ENCODE data around the gene PDIA4. TPM values are rescaled to one million over a fixed set of nuclear protein-coding genes. Genes with fewer than 3 reads are reported as not detected.
A peak's percentile ranks its signal among the peaks of the same experiment; 100 is the strongest.

PDIA4 gene
- total RNA-seq, 4 donors from 2014 or later = 34.6 to 169 (median 68.7) TPM

DNA sequence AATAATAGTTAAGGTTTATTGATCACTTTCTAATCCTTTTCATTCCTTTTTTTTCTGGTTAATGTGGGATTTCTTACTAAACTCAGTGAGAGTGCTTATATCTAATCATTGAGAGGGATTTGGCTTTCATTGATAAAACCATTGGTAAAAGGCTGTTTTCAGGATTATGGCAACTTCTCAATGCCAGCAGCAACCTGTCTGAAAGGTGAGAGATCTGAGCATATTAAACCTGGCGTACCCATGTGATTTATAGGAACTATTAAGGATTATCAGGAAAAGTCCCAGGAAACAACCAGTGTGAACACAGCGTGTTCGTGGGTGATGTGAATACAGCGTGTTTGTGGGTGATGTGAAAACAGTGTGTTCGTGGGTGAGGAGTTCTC, 65.9 kb downstream of the PDIA4 start:
- Histone ChIP-seq H3K36me3 (no peaks in the 10 kb centered on the region), H3K9me3 (no peaks in the 10 kb centered on the region), H3K4me3 (peak overlapping the region; percentile 32 to 54), H3K27ac (peak overlapping the region; percentile 74 to 76), H3K4me1 (no peaks in the 10 kb centered on the region), H3K27me3 (no peaks in the 10 kb centered on the region)
- TF ChIP-seq, protein P1, sequence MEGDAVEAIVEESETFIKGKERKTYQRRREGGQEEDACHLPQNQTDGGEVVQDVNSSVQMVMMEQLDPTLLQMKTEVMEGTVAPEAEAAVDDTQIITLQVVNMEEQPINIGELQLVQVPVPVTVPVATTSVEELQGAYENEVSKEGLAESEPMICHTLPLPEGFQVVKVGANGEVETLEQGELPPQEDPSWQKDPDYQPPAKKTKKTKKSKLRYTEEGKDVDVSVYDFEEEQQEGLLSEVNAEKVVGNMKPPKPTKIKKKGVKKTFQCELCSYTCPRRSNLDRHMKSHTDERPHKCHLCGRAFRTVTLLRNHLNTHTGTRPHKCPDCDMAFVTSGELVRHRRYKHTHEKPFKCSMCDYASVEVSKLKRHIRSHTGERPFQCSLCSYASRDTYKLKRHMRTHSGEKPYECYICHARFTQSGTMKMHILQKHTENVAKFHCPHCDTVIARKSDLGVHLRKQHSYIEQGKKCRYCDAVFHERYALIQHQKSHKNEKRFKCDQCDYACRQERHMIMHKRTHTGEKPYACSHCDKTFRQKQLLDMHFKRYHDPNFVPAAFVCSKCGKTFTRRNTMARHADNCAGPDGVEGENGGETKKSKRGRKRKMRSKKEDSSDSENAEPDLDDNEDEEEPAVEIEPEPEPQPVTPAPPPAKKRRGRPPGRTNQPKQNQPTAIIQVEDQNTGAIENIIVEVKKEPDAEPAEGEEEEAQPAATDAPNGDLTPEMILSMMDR (IDR thresholded peaks at IDR 0.05) = no peak
- TF ChIP-seq POLR2A (IDR thresholded peaks at IDR 0.05) = no peak
- no peak for DNase-seq
- intact Hi-C loops (cut with DNase I; ENCODE audit: low total_unique reads) = loop anchor here (10.0 kb wide), 2 partner anchors 78 to 458 kb away; partner anchors contain the start of gene EZH2

DNA sequence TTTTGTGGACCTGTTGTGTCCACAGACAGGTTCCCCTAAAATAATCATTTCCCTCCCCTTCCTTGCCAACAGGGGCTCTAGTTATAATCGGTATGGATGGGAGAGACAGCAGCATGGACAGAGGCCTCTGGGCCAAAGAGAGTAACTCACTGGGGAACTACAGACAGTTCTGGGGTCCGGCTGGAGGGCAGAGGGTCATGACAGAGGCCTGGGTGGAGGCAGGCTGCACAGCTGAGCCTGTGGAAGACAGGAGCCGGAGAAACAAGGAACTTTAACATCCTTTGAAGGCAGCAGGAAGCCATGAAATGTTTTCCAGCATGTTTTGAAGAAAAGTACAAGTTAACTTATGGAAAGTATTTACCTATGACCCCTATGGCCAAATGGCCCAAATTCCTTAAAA, 68.6 kb downstream of the PDIA4 start:
- Histone ChIP-seq H3K9me3 (no peaks in the 10 kb centered on the region), H3K4me1 (no peaks in the 10 kb centered on the region), H3K36me3 (no peaks in the 10 kb centered on the region), H3K27me3 (no peaks in the 10 kb centered on the region), H3K4me3 (no peak overlapping the region), H3K27ac (no peak overlapping the region)
- intact Hi-C loops (cut with DNase I; ENCODE audit: low total_unique reads) = loop anchor here (10.0 kb wide), 2 partner anchors 75 to 455 kb away; partner anchors contain the start of gene EZH2
- no peak for DNase-seq
- TF ChIP-seq, protein P1 (IDR thresholded peaks at IDR 0.05) = no peak
- TF ChIP-seq POLR2A (IDR thresholded peaks at IDR 0.05) = no peak

DNA sequence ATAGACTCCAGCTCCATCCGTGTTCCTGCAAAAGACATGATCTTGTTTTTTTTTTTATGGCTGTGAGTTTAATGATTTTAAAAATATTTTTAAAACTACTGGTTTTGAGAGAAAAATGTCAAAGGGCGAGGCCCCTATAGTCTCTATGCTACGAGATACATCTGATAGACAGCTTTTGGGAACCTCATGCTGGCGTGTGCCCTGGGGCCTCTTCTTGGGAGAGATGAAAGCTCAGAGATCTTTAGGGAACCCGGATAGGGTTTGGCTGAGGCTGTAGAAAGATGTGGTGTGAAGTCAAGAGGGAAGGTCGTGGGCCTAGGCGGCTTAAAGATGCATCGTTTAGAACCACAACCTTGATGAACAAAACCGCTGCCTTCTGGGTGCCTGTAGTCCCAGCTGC, 70.2 kb downstream of the PDIA4 start:
- Histone ChIP-seq H3K27me3 (no peaks in the 10 kb centered on the region), H3K27ac (no peak overlapping the region), H3K4me1 (no peaks in the 10 kb centered on the region), H3K4me3 (no peak overlapping the region), H3K36me3 (no peaks in the 10 kb centered on the region), H3K9me3 (no peaks in the 10 kb centered on the region)
- intact Hi-C loops (cut with DNase I; ENCODE audit: low total_unique reads) = no loop called here
- no peak for TF ChIP-seq POLR2A (IDR thresholded peaks at IDR 0.05)
- TF ChIP-seq, protein P1 (IDR thresholded peaks at IDR 0.05) = no peak
- DNase-seq = no peak

DNA sequence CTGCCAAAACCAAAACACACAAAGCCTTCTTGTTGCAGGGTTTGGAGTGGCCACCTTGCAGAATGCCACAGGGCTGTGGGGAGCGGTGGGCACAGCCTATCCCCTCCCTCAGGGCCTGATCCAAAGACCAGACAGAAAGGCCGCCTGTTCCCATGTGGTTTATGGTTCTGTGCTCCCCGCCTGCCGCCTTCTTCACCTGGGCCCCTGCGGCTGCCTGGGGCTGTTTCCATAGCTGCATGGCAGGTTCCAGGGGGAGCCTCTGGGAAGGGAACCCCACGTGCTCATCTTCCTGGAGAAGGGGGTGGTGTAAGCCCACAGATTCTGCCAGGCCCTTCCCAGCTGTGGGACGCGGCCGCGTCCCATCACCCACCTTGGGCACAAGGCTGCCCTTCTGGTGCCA, 73.5 kb downstream of the PDIA4 start:
- no peak for DNase-seq
- TF ChIP-seq, protein P1 (IDR thresholded peaks at IDR 0.05) = no peak
- TF ChIP-seq POLR2A (IDR thresholded peaks at IDR 0.05) = no peak
- intact Hi-C loops (cut with DNase I; ENCODE audit: low total_unique reads) = no loop called here

DNA sequence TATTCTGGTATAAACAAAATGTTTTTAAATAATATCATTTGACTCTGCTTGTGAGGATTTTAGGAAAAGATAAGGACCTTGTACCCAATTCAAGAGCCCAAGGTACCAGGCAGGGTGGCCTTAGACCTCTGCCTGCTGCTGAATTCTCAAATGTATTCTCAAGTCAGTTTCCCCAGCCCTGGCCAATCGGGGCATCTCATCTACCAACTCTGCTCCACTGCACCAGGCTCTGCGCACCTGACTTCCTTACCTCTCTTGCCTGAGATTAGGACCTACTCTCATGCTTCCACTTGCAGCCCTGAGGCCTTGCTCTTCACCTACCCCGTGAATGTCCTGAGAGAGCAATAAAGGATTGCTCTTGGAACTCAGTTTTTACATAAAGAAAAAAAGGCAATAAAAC, 74.6 kb downstream of the PDIA4 start:
- H3K4me1 ChIP-seq = no peaks in the 10 kb centered on the region
- H3K4me3 ChIP-seq = no peak overlapping the region
- no peak overlapping the region for H3K27ac ChIP-seq
- no peak for DNase-seq
- TF ChIP-seq, protein P1 (IDR thresholded peaks at IDR 0.05) = no peak
- no peak for TF ChIP-seq POLR2A (IDR thresholded peaks at IDR 0.05)
- intact Hi-C loops (cut with DNase I; ENCODE audit: low total_unique reads) = no loop called here
- no peaks in the 10 kb centered on the region for H3K9me3 ChIP-seq
- no peaks in the 10 kb centered on the region for H3K36me3 ChIP-seq
- no peaks in the 10 kb centered on the region for H3K27me3 ChIP-seq

More for the DNA sequence above, 73.5 kb downstream of the PDIA4 start:
- Histone ChIP-seq H3K36me3 (no peaks in the 10 kb centered on the region), H3K4me3 (no peak overlapping the region), H3K27ac (no peak overlapping the region), H3K27me3 (no peaks in the 10 kb centered on the region), H3K4me1 (no peaks in the 10 kb centered on the region), H3K9me3 (no peaks in the 10 kb centered on the region)

Small RNAs within 50 kb of the gene (small RNA-seq; reads per million reads assigned to genes)
- gene COX6B1P1 (not detected), gene RNU6-650P (not detected), gene RNY1 (345 reads per million, percentile 96 among the genes with 10 or more reads in this experiment), gene RNY3 (36.7 reads per million, percentile 92 among the genes with 10 or more reads in this experiment), gene RNY4 (389 reads per million, percentile 97 among the genes with 10 or more reads in this experiment)

Other genes with a start within 250 kb of the PDIA4 start
- gene EZH2, start 144.2 kb downstream of the PDIA4 start, total RNA-seq = 10 to 100 TPM in 1 of 4 donors, 1 to 10 TPM in 3; 1.2 to 35.3 (median 2.1) TPM
- gene ZNF786, start 62.2 kb upstream of the PDIA4 start, total RNA-seq = 10 to 100 TPM in 2 of 4 donors, 1 to 10 TPM in 2; 3.6 to 13.7 (median 9.7) TPM
- gene ZNF425, start 97.8 kb upstream of the PDIA4 start, total RNA-seq = 1 to 10 TPM in 2 of 4 donors, under 1 TPM in 1, not detected in 1; 0.77 to 8.8 (median 4.8) TPM
- gene ZNF398, start 118.9 kb upstream of the PDIA4 start, total RNA-seq = 10 to 100 TPM in 3 of 4 donors, 1 to 10 TPM in 1; 7.6 to 22.6 (median 16.5) TPM
- 10 to 100 TPM in 3 of 4 donors, 1 to 10 TPM in 1; 3.2 to 36.4 (median 24.1) TPM for gene ZNF282, start 167.0 kb upstream of the PDIA4 start, total RNA-seq
- 10 to 100 TPM in 1 of 4 donors, 1 to 10 TPM in 3; 2.9 to 14.1 (median 7.7) TPM for gene ZNF212, start 211.1 kb upstream of the PDIA4 start, total RNA-seq
- gene ZNF783, start 233.7 kb upstream of the PDIA4 start, total RNA-seq = 10 to 100 TPM in 3 of 4 donors, 1 to 10 TPM in 1; 2.6 to 26.7 (median 19.3) TPM

All from uterus (tissue), 4 donors.